HT-29 (cell line): ENCODE results near the gene PRKG1. TPM values are rescaled to one million over a fixed set of nuclear protein-coding genes. Genes with fewer than 3 reads are reported as not detected.
A peak's percentile ranks its signal among the peaks of the same experiment; 100 is the strongest.

Experiments used
- DNase-seq: peaks from one replicate; pipeline ENCODE4 v3.0.0-alpha.2; 2015; ENCODE audit warnings: low spot score
- total RNA-seq: library from RNA; depleted of rRNA; stranded (reverse); fragments of >200 nt; shearing (Covaris generic); gene quantifications from 2 replicates; pipeline ENCODE4 v1.2.3, GENCODE V29; 2014

The PRKG1 gene
- total RNA-seq, 1 experiment from 2014 or later: not detected

GRCh38 chr10:51918884-51919325 is 844.6 kb downstream of the PRKG1 start:
- no peak for DNase-seq

- DNase-seq: no peak
These were observed 846.4 kb downstream of the PRKG1 start for GRCh38 chr10:51920672-51921071.

GRCh38 chr10:51924359-51924758 is 850.1 kb downstream of the PRKG1 start:
- DNase-seq: no peak

GRCh38 chr10:51926337-51926736 is 852.0 kb downstream of the PRKG1 start:
- DNase-seq: no peak

- DNase-seq: no peak
These were observed 853.9 kb downstream of the PRKG1 start for GRCh38 chr10:51928162-51928561.

- DNase-seq: no peak
These were observed 858.2 kb downstream of the PRKG1 start for GRCh38 chr10:51932530-51932929.

- DNase-seq: no peak
These were observed 860.1 kb downstream of the PRKG1 start for GRCh38 chr10:51934373-51934772.

- no peak for DNase-seq
These were observed 861.1 kb downstream of the PRKG1 start for GRCh38 chr10:51935341-51935740.

GRCh38 chr10:51937308-51938140 is 863.2 kb downstream of the PRKG1 start:
- no peak for DNase-seq

GRCh38 chr10:51950371-51950995 is 876.2 kb downstream of the PRKG1 start:
- no peak for DNase-seq

- DNase-seq: no peak
These were observed 876.8 kb downstream of the PRKG1 start for GRCh38 chr10:51950996-51951555.

GRCh38 chr10:51951601-51952000 is 877.3 kb downstream of the PRKG1 start:
- DNase-seq: no peak

GRCh38 chr10:51952056-51952455 is 877.8 kb downstream of the PRKG1 start:
- DNase-seq: no peak

GRCh38 chr10:51955696-51956095 is 881.4 kb downstream of the PRKG1 start:
- no peak for DNase-seq

GRCh38 chr10:51956822-51957221 is 882.5 kb downstream of the PRKG1 start:
- DNase-seq: no peak

- DNase-seq: peak; percentile 45
These were observed 886.2 kb downstream of the PRKG1 start for GRCh38 chr10:51960494-51960895.

GRCh38 chr10:51961401-51961800 is 887.1 kb downstream of the PRKG1 start:
- no peak for DNase-seq

GRCh38 chr10:51964630-51965029 is 890.3 kb downstream of the PRKG1 start:
- no peak for DNase-seq

- DNase-seq: no peak
These were observed 891.2 kb downstream of the PRKG1 start for GRCh38 chr10:51965451-51965850.

- DNase-seq: no peak
These were observed 898.6 kb downstream of the PRKG1 start for GRCh38 chr10:51972733-51973346.

GRCh38 chr10:51980752-51981151 is 906.5 kb downstream of the PRKG1 start:
- DNase-seq: no peak

- DNase-seq: no peak
These were observed 907.4 kb downstream of the PRKG1 start for GRCh38 chr10:51981731-51982130.
